GM21390 (cell line): ENCODE measurements around the gene SIDT2.
"Not testable (repeated sequence)": the region's sequence is repeated elsewhere in the genome, so short reads cannot be mapped to it uniquely, and the experiment has no call there.

Source experiments
- ATAC-seq: cut with Tn5 transposase; IDR thresholded peaks from one replicate; pipeline ENCODE4 v1.9.1; 2021; ENCODE audit not compliant: unreplicated experiment

The SIDT2 gene

DNA sequence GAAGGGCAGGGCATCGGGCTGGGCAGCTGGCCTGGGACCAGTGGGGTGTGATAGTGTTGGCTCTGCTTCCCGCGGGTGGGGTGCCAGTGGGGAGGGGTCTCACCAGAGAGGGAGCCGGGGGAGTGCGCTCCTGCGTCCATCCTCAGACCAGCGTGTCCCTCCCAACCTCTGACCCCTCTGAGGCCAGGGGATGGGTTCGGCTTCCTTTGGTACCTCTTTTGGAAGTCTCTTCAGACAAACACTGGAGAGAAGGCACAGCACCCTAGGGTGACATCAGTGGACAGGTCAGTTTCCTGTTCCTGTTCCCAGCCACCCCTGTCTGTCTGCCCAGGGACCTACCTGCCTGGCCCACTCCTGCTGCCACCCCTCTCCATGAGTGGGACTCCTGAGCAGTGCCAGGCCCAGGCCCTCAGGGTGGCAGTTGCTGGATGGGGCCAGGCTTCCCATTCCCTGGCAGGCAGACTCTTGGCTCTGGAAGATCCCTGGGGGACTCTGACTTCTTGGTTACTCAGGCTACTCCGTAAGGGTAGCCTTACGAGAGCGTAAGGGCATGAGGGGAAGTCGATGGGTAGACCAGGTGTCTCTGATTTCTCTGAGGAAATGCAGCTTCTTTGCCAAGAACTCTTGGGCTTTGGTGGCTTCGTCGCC, 23.2 kb downstream of the SIDT2 start:
- ATAC-seq = no peak

DNA sequence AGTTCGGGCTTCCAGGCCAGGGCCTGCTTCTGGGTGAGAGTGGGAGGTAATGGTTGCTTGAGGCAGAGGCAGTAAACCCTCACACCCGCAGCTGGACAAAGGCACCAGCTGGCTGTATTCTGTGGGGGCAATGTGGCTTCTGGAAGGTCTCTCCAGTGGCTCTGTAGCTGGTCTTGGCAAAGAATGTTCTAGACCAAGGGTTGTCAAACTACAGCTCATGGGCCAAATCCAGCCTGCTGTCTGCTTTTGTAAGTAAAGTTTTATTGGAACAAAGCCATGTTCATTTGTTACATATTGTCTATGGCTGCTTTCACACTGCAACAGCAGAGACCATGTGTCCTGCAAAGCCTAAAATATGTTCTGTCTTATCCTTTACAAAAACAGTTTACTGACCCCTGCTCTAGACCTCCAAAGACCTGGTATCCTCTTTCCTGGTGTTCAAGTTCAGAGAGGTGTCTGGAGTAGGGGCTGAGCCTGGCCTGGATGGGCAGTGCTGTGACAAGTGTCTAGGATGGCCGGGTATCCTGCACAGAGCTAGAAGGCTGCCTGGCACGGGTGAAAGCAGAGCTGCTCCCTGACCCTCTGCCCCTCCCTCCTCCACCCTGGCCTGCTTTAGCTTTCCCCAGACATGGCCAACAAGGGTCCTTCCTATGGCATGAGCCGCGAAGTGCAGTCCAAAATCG, 24.0 kb downstream of the SIDT2 start:
- no peak for ATAC-seq

DNA sequence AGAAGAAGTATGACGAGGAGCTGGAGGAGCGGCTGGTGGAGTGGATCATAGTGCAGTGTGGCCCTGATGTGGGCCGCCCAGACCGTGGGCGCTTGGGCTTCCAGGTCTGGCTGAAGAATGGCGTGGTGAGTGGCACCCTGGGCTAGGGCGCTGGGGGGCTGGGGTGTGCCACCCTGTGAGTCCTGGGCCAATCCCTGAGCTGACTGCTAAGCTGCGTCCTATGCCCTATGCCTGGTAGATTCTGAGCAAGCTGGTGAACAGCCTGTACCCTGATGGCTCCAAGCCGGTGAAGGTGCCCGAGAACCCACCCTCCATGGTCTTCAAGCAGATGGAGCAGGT, 24.5 kb downstream of the SIDT2 start:
- ATAC-seq = no peak

DNA sequence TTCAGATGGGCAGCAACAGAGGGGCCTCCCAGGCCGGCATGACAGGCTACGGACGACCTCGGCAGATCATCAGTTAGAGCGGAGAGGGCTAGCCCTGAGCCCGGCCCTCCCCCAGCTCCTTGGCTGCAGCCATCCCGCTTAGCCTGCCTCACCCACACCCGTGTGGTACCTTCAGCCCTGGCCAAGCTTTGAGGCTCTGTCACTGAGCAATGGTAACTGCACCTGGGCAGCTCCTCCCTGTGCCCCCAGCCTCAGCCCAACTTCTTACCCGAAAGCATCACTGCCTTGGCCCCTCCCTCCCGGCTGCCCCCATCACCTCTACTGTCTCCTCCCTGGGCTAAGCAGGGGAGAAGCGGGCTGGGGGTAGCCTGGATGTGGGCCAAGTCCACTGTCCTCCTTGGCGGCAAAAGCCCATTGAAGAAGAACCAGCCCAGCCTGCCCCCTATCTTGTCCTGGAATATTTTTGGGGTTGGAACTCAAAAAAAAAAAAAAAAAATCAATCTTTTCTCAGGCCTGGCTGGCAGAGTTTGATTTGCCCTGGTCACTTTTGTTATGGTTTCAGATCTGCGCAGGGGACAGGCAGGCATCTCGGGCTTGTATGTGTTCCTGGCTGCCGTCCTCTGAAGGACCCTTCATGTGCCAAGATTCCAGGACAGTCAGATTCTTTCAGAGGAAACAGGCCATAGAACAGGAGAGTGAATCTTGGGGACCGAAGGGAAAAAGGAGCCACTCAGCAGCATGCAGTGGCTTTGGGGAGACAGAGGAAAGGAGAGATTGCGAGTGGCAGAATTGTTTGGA, 25.9 kb downstream of the SIDT2 start:
- ATAC-seq = no peak

DNA sequence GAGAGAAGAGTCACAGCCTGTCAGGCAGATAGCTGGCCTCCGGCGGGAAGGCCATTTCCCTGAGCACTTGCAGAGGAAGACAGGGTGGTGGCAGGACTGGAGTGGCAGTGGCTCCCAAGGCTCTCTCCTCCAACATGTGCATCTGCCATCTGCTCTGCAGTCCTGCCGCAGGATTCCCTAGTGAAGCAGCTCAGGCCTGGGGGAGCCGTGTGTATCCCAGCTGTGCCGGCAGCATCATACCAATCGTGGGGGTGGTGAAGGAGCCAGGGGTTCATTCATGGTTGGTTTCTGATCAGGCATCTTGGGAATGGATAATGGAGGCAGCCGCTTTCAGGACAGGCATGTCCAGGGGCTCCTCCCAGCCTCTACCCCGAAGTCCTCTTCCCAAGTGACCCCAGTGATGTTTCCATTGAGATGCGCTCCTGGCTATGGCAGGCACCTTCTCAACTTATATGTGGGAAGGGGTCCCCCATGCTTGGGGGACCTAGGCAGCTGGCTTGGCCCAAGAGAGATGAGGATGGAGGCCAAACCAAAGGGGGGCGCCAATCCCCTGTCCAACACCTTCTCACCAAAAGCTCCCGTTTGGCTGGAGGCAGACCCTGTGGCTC, 26.8 kb downstream of the SIDT2 start:
- ATAC-seq = no peak

DNA sequence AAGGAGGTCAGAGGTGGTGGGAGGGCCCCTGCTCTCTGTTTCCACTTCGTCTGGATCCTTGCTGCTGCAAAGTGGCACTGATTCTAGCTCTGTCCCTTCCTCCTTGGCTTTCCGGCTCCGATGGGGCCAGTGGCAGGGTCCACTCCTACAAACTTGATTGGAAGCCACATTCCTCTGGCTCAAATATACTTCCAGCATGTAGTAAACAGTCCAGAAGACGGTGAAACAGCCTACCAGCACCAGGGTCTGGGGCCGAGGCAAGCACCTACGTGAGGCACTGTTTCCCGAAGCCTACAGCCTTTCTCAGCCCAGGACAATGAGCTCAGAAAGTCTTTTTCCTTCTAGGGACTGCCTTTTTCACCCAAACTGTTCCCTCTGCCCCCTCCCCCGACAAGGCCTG, 27.6 kb downstream of the SIDT2 start:
- ATAC-seq = not testable (repeated sequence)

DNA sequence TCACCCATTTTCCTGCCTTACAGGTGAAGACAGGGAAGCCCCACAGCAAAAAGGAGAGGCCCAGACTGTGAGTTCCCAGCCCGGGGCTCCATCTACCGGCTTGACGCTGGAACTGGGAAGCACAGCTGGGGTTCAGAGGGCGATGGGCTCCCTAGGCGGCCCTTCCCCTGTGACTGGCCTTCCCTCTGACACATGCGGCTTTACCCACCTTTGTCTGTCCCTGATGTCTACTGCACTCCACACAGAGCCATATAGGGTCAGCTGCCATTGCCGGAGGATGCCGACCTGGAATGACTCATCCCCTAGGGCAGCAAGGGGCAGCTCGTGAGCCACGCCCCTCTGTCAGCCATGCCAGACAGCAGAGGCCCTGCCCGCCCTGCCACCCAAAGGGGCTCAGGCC, 28.3 kb downstream of the SIDT2 start:
- ATAC-seq = not testable (repeated sequence)

DNA sequence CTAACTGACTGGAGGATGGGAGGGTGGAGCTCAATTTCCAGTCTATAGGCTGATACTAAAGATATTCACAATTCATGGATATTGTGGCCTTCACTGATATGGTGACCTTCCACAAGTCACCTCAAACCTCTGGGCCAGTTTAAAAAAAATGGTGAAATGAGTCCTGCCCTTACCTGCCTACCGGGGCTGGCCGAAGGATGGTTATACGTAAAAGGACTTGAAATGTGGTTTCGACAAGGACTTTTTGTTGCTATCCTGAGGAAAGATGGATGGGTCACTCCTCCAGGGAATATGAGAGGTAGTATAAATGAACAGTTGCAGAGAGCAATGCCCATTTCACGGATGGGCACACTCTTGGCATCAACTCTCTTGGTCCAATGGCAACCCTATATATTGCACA, 28.9 kb downstream of the SIDT2 start:
- not testable (repeated sequence) for ATAC-seq

DNA sequence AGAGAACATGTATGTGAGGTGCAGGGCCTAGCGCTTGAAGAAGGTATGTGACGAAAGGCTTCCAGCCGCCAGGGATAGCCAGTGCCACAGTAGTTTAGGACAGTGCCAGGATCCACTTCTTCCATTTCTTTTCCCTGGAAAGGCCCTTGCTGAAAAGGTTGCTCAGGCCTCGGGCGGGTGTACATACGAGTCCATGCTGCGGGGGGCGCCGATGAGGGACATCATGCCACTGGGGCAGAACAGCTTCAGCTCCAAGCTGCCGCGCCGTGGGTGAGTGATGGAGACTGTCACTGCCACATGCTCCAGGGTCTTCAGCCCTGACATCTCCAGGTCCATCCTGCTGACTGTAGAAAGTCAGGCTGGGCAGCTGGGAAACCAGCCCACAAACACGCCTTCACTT, 30.2 kb downstream of the SIDT2 start:
- ATAC-seq = not testable (repeated sequence)

DNA sequence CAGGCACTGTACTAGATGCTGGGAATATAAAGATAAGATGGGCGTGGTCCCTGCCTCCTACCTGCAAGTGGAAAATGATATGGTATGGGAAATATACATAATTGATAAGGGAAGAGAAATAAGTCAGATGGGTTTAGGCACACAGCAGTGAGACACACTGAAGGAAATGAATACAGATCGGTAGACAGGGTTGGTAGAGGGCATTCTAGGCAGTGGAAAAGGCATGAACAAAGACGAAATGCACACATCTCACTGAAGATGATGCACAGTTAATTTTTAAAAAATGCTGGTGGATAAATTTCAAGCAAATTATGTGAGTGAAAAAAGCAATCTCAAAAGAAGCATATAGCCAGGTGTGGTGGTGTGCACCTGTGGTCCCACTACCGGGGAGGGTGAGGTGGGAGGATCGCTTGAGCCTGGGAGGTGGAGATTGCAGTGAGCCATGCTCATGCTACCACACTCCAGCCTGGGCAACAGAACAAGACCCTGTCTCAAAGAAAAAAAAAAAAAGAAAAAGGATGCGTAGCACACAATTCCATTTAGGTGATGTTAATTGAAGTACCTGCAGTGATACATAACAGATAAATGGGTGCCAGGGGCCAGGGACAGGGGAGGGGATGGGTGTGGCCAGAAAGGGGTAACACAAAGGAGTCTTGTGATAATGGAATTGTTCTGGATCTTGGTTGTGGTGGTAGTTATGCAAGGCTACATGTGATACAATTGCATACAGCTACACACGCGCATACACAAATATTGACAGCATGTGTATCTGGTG, 31.0 kb downstream of the SIDT2 start:
- not testable (repeated sequence) for ATAC-seq

DNA sequence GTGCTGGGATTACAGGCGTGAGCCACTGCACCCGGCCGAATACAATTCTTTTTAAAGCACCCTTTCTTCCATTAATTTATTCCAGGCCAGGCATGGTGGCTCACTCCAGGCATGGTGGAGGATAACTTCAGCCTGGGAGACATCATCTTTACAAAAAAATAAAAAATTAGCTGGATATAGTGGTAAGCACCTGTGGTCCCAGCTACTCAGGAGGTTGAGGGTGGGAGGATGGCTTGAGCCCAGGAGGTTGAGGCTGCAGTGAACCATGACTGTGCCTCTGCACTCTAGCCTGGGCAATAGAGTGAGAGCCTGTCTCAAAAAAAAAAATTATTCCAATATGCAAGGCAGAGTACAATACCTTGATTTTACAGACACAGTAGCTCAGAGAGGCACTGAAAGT, 32.1 kb downstream of the SIDT2 start:
- ATAC-seq = no peak

DNA sequence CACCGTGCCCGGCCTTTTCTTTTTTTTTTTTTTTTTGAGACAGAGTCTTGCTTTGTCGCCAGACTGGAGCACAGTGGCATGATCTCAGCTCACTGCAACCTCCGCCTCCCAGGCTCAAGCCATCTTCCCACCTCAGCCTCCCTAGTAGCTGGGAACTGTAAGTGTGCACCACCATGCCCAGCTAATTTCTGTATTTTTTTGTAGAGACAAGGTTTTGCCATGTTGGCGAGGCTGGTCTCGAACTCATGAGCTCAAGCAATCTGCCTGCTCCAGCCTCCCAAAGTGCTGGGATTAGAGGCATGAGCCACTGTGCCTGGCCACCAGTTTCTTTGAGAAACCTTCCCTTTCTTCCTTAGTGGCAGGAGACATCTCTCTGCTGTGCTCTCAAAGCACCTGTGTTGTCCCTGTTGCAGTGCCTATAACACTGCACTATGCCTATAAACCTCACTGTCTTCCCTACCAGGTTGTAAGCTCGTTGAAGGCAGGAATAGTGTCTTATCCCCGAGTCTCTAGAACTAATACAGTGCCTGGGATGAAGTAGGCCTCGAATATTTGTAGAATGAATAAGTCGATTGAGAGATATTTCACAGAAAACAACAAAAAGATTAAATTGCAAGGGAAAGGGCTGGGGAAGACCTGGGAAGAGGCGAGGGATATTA, 34.3 kb downstream of the SIDT2 start:
- no peak for ATAC-seq

DNA sequence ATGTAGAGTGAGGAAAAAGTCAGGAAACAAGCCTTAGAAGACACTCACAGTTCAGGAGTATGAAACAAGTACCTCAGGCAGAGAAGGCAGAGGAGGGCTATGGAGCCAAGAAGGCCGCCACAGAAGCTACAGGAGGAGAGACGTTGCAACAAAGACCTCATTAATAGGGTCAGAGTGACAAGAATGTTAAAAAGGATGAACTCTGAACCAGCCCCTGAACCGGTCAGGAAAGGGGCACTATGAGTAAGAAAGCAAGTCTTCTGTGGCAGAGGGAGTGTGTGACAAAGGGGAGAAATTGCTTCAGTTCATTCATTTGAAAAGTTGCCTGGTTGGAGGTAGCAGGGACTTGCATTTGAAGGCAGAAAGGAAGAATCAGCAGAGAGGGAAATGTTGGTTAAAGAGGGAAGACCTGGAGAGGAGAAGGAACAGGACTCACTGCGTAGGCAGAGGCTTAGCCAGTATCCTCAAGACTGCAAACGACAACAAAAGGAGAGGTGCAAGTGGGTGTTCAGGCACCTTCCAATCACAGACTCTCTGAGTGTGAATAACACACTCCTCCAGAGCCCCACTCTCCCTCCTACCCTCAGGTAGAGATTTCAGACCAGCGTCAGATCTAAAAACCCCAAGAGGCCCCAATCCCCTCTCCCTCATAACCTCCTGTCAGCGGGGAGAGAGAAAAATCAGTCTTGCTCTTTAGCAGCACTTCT, 36.0 kb downstream of the SIDT2 start:
- no peak for ATAC-seq

DNA sequence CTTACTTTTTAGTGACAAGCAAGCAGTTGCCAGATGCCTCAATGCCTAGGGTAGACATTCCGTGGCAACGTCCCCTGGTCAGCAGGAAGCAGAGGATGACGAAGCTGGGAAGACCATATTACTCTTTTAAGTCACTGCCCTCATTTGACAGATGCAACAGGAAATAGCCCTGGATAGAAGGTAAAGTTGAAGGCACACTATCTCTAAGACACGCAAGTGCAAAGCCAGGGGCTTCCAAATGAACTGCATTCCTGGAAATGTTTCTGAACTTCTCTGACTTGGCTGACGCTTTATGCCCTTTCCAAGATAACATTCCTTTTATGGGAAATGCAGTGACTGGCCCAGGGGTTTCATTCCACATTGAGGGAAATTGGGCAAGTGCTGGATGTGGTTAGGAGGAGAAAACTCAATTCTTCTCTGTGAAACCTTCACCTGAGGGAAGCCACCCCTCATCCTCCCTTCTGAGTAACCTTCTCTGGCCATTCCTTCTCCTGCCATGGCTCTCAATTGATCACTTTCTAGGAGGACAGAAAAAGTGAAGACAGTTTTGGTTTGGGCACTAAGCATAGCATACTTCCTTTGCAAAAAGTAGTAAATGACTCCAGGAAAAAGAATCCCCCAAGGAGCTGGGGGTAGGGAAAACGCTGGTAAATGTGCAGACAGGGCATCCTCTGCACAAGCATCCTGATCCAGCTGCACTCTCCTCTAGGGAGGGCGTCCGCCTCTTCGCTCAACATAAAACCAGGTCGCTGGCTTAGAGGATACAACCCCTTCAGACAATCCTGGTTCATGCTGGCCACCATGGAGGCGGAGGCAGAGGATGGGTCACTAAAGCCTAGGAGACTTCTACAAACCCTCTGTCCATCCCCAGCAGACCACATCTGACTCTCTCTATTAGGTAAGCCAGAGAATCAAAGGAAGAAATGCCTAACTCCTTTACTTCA, 38.9 kb downstream of the SIDT2 start:
- no peak for ATAC-seq

DNA sequence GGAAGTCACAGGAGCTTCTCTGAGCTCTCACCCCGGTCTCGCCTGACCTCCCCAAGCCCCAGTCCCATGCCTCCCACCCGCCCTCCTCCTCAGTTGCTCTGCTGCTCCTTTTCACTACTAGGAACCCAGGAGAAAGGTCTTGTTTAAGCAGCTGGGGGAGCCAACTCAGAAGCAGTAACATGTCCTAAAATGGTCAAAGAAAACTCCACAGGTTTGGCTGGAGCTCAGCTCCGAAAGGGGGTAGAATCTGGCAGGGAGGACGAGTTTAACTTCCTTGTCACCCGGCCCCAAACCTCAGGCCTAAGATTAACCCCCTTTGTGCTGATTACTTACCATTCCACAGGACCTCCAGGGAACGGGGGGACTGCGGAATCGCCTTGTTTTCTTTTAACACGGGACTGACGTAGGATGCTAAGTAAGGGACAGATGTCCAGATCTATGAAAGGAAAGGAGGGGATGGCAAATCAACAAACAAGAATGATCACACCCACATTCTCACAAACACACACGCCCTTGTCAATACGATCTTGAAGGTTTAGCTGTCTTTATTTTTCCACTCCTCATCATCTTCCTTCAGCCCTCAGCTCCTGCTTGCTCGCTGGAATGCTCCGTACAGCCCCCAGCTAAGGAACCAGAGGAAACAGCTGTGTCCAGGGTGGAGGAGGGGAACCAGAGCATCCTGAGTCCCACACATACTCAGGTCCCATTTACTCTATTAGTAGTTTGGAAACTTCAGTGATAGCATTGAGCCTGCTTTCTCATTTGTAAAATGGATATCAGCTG, 39.8 kb downstream of the SIDT2 start:
- no peak for ATAC-seq

DNA sequence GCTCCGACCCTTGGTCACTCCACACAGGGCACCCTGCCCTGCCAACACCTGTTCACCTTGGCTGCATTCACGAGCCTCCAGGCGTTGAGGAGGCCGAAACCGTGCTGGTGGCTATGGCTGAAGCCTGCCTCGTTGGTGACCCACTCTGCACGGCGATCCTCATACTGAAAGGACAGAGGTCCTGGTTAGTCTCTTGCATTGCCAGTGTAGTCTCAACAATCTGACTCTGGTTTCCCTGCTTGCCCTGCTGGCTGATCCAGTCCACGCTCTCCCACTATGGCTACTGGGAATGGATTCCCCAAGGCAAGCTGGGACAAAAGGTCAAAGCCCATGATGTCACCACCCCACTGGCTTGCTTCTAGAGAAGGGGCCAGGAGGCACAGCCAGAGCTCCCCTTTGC, 40.5 kb downstream of the SIDT2 start:
- ATAC-seq = no peak

DNA sequence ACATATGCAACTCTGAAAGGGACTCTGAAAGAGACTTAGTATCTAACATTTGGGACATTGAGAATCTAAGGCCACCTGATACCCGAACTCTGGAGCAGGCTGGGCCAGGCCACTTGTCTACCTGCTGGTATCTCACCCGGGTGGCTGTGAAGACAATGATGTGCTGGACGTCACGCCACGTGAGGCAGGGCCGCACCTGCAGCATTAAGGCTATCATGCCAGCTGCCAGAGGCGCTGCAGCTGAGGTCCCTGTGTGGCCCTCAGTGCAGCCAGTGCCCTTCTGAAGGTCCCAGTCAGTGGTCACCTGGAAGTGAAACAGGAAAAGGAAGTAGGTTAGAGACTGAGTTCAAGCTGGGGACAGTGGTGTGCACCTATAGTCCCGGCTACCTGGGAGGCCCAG, 40.9 kb downstream of the SIDT2 start:
- ATAC-seq = no peak

DNA sequence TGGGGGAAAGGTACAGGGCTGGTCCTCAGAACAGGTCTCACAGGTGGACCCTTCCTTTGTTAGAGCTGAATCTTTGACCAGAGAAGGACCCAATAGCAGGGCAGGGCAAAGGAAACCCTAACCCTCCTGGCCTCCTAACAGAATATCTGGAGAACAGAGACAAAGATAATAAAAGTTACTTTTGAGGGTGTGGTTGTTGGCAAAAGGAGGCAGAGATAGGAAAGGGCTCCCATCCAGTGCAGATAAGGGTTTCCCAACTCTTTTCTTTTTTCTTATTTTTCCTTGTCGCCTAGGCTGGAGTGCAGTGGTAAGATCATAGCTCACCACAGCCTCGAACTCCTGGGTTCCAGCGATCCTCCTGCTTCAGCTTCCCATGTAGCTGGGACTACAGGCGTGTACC, 41.5 kb downstream of the SIDT2 start:
- ATAC-seq = no peak
